KG1 (cell line): ENCODE measurements around the gene AP1S1.
"Not testable (repeated sequence)": the region's sequence is repeated elsewhere in the genome, so short reads cannot be mapped to it uniquely, and the experiment has no call there.

Source experiments
- DNase-seq: peaks from one replicate; lab custom pipeline; 2025; lab: John Stamatoyannopoulos, UW

AP1S1 gene

GRCh38 chr7:101171442-101171837 lies 17.2 kb downstream of the AP1S1 start:
- no peak for DNase-seq

GRCh38 chr7:101172005-101172853 lies 18.0 kb downstream of the AP1S1 start:
- DNase-seq, result no peak

- DNase-seq, result no peak
These were observed 18.8 kb downstream of the AP1S1 start for GRCh38 chr7:101172854-101173751.

DNA sequence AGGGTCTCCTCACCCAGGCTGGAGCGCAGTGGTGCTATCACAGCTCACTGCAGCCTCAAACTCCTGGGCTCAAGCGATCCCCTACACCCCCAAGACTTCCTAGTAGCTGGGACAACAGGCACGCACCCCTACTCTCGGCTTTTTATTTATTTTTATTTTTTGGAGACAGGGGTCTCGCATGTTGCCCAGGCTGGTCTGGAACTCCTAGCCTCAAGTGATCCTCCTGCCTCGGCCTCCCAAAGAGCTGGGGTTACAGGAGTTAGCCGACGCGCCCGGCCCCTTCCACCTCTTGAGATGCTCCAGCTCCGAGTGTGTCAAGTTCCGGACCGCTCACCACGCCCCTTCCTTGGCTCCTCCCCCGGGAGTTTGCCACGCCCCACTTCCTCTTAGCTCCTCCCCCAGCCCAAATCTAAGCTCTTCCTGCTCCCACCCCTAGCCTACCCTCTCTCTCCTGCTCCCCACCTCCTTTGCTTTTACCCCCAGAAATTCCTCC lies 19.5 kb downstream of the AP1S1 start:
- no peak for DNase-seq

DNA sequence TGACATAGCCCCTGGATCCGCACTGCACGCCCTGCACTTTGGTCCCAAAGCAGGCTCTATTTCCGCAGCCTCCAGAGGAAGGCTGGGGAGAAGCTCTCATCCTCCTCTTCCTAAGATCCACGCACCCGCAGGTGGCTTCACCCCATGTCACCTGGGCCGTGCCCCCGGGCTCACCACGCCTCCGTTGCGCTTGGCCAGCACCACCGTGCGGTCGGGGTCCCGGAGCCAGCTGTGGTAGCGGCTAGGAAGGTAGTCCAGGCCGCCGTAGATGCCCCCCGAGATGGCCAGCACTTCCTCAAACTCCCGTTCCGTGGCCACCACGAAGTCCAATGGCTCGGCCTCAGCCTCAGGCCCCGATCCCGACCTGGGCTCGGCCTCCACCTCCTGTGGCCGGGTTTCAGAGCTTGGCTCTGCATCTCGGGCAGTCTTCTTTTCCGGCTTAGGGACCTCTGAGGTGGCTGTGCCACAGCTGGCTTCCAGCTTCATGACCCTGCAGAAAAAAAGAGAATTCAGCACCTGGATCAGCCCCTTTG lies 20.1 kb downstream of the AP1S1 start:
- no peak for DNase-seq

DNA sequence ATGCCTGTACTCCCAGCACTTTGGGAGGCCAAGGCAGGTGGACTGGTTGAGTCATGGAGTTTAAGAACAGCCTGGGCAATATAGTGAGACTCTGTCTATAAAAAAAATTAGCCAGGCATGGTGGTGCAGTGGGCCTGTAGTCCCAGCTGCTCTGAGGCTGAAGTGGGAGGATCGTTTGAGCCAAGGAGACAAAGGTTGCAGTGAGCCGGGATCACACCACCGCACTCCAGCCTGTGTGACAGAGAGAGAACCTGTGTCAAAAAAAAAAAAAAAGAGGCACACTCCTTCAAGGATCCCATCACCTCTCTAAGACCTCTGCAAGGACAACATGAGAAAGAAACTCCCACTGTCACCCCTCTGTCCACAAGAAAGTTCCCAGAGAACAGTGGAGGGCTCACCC lies 21.4 kb downstream of the AP1S1 start:
- no peak for DNase-seq

DNA sequence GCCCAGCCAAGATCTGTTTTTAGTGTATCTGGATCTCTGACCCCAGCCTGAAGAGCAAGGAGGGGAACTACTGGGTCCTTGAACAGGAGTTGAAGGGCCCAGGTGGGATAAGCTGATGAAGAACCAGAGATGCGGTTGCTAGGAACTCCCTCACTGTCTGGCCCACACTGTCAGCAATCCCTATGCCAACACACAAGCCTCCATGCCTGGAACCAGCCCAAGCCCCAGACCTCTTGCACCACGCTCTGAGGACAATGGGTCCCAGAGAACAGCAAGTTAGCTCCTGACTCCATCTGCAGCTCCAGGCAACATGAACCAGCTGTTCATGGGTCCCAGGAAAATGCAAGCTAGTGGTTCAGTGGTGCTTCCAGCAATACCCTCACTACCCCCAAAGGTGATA lies 23.4 kb downstream of the AP1S1 start:
- DNase-seq, result no peak

DNA sequence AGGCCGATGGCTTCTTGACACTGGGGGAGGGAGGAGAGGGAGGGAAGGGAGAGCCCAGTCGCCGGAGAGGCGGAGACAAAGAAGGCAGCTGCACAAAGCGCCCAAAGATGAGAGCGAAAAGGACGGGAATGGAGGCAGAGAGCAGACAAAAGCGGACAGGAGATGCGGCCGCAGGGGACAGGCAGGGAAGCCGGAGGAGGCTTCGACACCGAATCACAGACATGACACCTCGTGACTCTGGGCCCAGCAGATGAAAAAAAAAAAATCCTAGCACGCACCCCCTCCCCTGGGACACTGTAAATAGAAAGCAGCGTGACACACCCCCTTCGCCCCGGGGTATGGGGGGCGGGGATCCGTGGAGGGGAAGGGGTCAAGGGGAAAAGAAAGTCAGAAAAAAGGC lies 24.8 kb downstream of the AP1S1 start:
- no peak for DNase-seq

- no peak for DNase-seq
These were observed 25.4 kb downstream of the AP1S1 start for GRCh38 chr7:101179713-101180112.

GRCh38 chr7:101180130-101180755 lies 26.0 kb downstream of the AP1S1 start, which contains the start of gene NAT16:
Gene NAT16 (minus strand): TSS chr7:101180293. CDS start chr7:101174807, 5,486 bp downstream.
- no peak for DNase-seq

DNA sequence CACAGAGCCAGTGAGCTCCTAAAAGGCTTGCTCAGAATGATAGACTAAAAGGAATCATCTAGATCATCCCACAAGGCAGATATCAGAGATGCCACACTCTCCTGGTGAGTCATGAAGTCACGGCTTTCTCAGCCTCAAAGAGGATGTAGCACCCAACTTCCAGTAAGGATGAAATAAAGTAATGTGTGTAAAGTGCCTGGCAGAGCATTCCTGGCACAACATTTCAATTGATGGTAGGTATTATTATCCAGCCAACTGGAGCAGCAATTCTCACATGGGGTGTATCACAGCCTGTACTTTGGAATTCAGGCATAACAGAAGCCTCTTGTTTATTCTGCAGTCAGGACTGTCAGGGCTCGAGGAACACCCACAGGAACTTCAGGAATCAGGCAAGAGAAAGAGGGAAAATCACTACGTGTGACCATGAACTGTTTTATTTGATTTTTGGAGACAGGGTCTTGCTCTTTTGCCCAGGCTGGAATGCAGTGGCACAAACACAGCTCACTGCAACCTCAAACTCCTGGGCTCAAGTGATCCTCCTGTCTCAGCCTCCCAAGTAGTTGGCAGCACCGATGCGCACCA lies 31.1 kb downstream of the AP1S1 start:
- DNase-seq, result no peak

- no peak for DNase-seq
These were observed 31.9 kb downstream of the AP1S1 start for GRCh38 chr7:101186194-101186593.

DNA sequence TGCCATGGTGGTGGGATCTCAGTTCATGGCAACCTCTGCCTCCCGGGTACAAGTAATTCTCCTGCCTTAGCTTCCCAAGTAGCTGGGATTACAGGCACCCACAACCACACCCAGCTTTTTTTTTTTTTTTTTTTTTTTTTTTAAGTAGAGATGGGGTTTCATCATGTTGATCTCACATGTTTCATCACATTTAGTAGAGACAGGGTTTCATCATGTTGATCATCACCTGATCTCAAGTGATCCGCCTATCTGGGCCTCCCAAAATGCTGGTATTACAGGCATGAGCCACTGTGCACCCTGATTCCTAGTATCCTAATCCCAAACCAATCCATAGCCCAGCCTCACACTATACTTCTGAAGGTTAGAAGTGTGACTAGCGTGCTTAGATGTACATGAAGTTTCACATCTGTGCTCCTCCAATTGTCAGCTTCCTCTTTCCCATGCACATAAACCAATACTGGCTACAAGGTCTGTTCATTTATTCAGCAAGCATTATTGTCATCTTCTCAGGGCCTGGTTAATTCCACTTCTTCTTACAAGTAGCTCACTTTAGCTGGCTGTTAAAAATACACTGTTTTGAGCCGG lies 32.7 kb downstream of the AP1S1 start:
- DNase-seq, result no peak

DNA sequence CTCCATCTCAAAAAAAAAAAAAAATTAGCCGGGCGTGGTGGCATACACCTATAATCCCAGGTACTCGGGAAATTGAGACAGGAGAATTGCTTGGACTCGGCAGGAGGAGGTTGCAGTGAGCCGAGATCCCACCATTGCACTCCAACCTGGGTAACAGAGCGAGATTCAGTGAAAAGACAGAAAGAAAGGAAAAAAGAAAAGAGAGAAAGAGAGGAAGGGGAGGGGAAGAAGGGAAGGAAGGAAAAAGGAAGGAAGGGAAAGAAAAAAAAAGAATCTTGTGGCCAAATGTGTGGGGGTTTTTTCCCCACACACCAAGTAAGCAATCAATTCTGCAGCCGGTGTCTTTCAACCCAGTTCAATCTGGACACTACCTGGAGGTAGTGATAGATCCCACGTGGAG lies 34.8 kb downstream of the AP1S1 start:
- DNase-seq, result no peak

DNA sequence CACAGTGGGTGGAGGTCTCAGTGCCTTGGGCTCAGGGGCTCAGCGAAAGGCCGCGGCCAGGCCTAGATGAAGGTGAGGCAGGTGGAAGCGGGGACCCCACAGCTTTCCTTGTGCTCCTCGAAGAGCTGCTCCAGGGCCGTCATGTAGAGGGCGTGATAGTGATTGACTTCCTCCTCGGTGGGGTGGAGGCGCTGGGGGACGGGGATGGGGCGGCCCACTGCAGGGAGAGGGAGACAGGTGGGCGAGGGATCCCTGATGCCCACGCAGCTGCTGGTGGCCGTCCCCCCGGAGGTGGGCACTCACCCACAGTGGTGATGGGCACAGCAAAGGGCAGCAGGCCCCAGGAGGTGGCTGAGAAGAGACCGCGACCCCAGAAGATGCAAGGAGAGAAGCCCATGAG lies 41.6 kb downstream of the AP1S1 start:
- DNase-seq, result no peak

DNA sequence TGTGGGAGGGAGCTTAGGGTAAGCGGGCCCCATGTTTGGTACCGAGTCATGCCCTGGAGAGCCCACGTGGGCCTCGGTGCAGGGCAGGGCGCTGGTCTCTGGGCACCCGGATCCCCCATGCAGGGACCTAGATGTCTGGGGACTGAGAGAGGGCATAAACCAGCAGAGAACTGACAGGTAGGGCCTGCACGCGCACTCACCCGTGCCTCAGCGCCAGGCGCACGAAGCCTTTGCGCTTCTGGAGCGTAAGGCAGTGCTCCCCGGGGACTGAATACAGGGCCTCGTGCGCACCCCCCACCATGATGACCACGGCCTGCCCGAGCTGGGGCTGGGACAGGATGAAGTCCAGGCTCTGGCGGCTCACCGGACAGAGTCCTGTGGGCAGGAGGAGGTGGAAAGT lies 43.7 kb downstream of the AP1S1 start:
- DNase-seq, result no peak

DNA sequence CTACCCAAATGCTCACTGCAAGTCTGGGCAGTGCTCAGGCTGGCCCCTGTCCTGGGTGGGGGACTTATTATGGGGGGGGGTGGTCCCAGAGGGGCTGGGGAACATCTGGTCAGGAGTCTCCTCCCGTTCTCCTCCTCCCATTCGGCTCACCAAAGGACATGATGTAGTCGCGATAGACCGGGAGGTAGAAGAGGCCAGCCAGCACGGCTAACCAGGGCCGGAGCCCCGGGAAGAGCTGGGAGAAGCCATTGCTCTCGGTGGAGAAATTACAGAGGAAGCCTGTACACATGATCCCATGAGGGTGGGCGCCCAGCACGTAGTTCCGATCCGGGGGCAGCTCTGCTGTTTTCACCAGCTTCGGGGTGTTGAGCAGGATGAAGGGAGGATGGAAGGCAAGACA lies 44.2 kb downstream of the AP1S1 start:
- DNase-seq, result no peak

DNA sequence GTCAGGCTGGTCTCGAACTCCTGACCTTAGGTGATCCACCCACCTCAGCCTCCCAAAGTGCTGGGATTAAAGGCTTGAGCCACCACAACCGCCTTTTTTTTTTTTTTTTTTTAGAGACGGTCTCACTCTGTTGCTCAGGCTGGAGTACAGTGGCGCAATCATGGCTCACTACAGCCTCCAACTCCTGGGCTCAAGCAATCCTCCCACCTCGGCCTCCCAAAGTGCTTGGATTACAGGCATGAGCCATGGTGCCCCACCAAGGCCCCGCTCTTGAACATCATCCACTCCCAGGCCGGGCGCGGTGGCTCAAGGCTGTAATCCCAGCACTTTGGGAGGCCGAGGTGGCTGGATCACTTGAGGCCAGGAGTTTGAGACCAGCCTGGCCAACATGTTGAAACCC lies 45.2 kb downstream of the AP1S1 start:
- DNase-seq, result not testable (repeated sequence)

DNA sequence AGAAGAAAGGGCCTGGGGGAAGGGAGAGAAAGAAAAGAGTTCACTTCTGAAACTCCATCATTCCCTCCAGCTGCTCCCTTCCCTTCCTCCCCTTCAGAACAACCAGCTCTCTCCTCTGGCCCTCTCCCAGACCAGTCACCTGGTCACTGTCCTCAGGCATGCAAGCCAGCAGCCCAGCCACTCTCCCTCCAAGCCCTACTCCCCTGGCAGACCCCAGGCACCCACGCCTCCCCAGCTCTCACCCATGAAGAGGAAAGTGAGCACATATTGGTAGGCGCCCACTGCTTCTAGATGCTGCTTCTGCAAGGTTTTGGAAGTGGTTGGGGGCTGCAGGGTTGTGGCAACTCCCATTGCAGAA lies 46.2 kb downstream of the AP1S1 start:
- DNase-seq, result no peak

DNA sequence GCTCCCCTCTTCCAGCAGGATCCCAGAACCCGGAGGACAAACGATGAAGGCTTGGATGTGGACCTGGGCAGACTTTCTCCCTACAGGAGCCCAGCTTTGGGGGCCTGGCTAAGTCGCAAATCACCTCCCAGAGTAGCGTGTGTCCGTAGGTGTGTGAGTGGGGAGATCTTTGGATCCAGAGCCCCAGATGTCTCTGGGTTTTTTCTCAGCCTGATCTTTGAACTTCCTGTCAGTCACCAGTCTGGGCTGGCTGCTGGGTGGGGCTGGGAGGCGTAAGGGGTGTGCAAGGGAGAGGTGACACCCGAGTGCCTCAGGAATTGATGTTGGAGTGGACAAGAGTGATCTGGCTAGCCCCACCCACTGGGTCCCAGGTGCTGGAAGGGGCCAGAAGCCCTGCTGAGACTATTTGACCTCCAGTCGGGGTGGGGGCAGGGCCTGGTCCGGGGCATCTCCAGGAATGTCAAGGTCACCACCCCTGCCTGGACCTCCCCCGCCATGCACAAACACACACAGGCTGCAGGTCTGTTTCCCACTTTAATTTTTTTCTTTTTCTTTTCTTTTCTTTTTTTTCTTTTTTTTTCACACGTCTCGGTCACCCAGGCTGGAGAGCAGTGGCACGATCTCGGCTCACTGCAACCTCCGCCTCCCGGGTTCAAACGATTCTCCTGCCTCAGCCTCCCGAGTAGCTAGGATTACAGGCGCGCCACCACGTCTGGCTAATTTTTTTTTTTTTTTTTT lies 46.8 kb downstream of the AP1S1 start, which contains the start of gene MOGAT3:
TSS of gene MOGAT3 (minus strand) at position 175 of the 738 bp plus-strand sequence. CDS start 182 bp downstream, outside the sequence.
- DNase-seq, result no peak
